ENCODE results near the gene PNMA8B. TPM values are rescaled to one million over a fixed set of nuclear protein-coding genes. Genes with fewer than 3 reads are reported as not detected.
"Not testable (repeated sequence)": the region's sequence is repeated elsewhere in the genome, so short reads cannot be mapped to it uniquely, and the experiment has no call there.

The PNMA8B gene
- total RNA-seq, 2 experiments from 2014 or later = 0.14 to 0.19 TPM

- Histone ChIP-seq H3K9me3 (ENCODE audit: control insufficient read depth in 1 of 2, insufficient read depth in 1 of 2, low read length in 2 of 2) (peaks cover 0 to 12% of the 10 kb centered on the region in 2 experiments), H3K4me1 (ENCODE audit: insufficient read depth, low read length) (peaks cover 17% of the 10 kb centered on the region), H3K36me3 (ENCODE audit: insufficient read depth, low read length) (no peaks in the 10 kb centered on the region), H3K27me3 (ENCODE audit: control insufficient read depth in 1 of 2, insufficient read depth in 2 of 2, low read length in 2 of 2) (no peaks in the 10 kb centered on the region), H3K4me3 (ENCODE audit: low read length) (no peak overlapping the region), H3K27ac (ENCODE audit: low read depth in 1 of 2, low read length in 2 of 2) (no peak overlapping the region)
- no peaks in the 10 kb centered on the region for H3K9me3 Mint-ChIP-seq
- CTCF ChIA-PET = interaction anchor here (0.7 to 3.6 kb wide), 10 partner anchors 9 to 200 kb away, joined by 3 to 17 read pairs (median 5); partner anchors contain the start of gene DACT3
- H3K27ac Mint-ChIP-seq = peak overlapping the region; percentile 8
- H3K36me3 Mint-ChIP-seq (ENCODE audit: low read depth) = no peaks in the 10 kb centered on the region
- no peaks in the 10 kb centered on the region for H3K27me3 Mint-ChIP-seq
- H3K4me1 Mint-ChIP-seq (ENCODE audit: low read depth) = peaks cover 28% of the 10 kb centered on the region
- no peak for TF ChIP-seq CTCF (IDR thresholded peaks at IDR 0.05)
- DNase-seq = no peak
- peak; percentile 17 for ATAC-seq (ENCODE audit: poor library complexity)
- POLR2A ChIA-PET = interaction anchor here (0.6 to 1.8 kb wide), 4 partner anchors 9 to 133 kb away, joined by 3 to 11 read pairs (median 6); partner anchors contain the start of gene DACT3
- intact Hi-C loops (cut with DNase I, micrococcal nuclease) = loop anchor here (1.0 to 2.0 kb wide), 8 partner anchors 13 to 220 kb away; no protein-coding TSS in a partner anchor
- H3K4me3 Mint-ChIP-seq = no peak overlapping the region
These were observed 33.2 kb upstream of the PNMA8B start for GRCh38 chr19:46528601-46529590.

GRCh38 chr19:46526801-46527200 is 31.1 kb upstream of the PNMA8B start:
- ATAC-seq (ENCODE audit: poor library complexity); H3K27ac Mint-ChIP-seq; H3K9me3 Mint-ChIP-seq; H3K4me3 ChIP-seq (ENCODE audit: low read length); DNase-seq; H3K27me3 Mint-ChIP-seq; H3K27me3 ChIP-seq (ENCODE audit: control insufficient read depth in 1 of 2, insufficient read depth in 2 of 2, low read length in 2 of 2); H3K27ac ChIP-seq (ENCODE audit: low read depth in 1 of 2, low read length in 2 of 2); H3K36me3 ChIP-seq (ENCODE audit: insufficient read depth, low read length); H3K36me3 Mint-ChIP-seq (ENCODE audit: low read depth); POLR2A ChIA-PET; intact Hi-C loops (cut with DNase I, micrococcal nuclease); H3K4me3 Mint-ChIP-seq: not testable (repeated sequence)
- H3K4me1 Mint-ChIP-seq (ENCODE audit: low read depth) = peaks cover 46% of the 10 kb centered on the region
- CTCF ChIA-PET = interaction anchor here (1.3 to 1.8 kb wide), 3 partner anchors 11 to 227 kb away, joined by 4 to 5 read pairs (median 4); no protein-coding TSS in a partner anchor
- H3K4me1 ChIP-seq (ENCODE audit: insufficient read depth, low read length) = peaks cover 34% of the 10 kb centered on the region
- peaks cover 0 to 14% of the 10 kb centered on the region in 2 experiments for H3K9me3 ChIP-seq (ENCODE audit: control insufficient read depth in 1 of 2, insufficient read depth in 1 of 2, low read length in 2 of 2)

- Histone ChIP-seq H3K4me1 (ENCODE audit: insufficient read depth, low read length) (peaks cover 43% of the 10 kb centered on the region), H3K27me3 (ENCODE audit: control insufficient read depth in 1 of 2, insufficient read depth in 2 of 2, low read length in 2 of 2) (no peaks in the 10 kb centered on the region), H3K27ac (ENCODE audit: low read depth in 1 of 2, low read length in 2 of 2) (no peak overlapping the region), H3K36me3 (ENCODE audit: insufficient read depth, low read length) (no peaks in the 10 kb centered on the region), H3K4me3 (ENCODE audit: low read length) (no peak overlapping the region), H3K9me3 (ENCODE audit: control insufficient read depth in 1 of 2, insufficient read depth in 1 of 2, low read length in 2 of 2) (peaks cover 0 to 14% of the 10 kb centered on the region in 2 experiments)
- intact Hi-C loops (cut with DNase I, micrococcal nuclease) = no loop called here
- Mint-ChIP-seq H3K9me3 (no peaks in the 10 kb centered on the region), H3K4me1 (ENCODE audit: low read depth) (peaks cover 53% of the 10 kb centered on the region), H3K4me3 (no peak overlapping the region), H3K27ac (peak overlapping the region; percentile 90), H3K27me3 (no peaks in the 10 kb centered on the region), H3K36me3 (ENCODE audit: low read depth) (no peaks in the 10 kb centered on the region)
- no peak for ATAC-seq (ENCODE audit: poor library complexity)
- DNase-seq = no peak
- CTCF ChIA-PET = interaction anchor here (1.0 to 3.0 kb wide), 3 partner anchors 9 to 18 kb away, joined by 4 to 19 read pairs (median 7); no protein-coding TSS in a partner anchor
- TF ChIP-seq CTCF (IDR thresholded peaks at IDR 0.05) = no peak
- POLR2A ChIA-PET = interaction anchor here (2.3 kb wide), 1 partner anchor 137 kb away, joined by 8 read pairs; the partner anchor contains the start of gene DACT3
These were observed 28.6 kb upstream of the PNMA8B start for GRCh38 chr19:46524308-46524707.

- intact Hi-C loops (cut with DNase I, micrococcal nuclease); H3K36me3 ChIP-seq (ENCODE audit: insufficient read depth, low read length); H3K36me3 Mint-ChIP-seq (ENCODE audit: low read depth); H3K27me3 Mint-ChIP-seq; H3K9me3 Mint-ChIP-seq; H3K27me3 ChIP-seq (ENCODE audit: control insufficient read depth in 1 of 2, insufficient read depth in 2 of 2, low read length in 2 of 2); H3K4me3 ChIP-seq (ENCODE audit: low read length): not testable (repeated sequence)
- ChIA-PET POLR2A (interaction anchor here (0.6 to 3.0 kb wide), 14 partner anchors 15 to 751 kb away, joined by 3 to 24 read pairs (median 4); partner anchors contain the start of genes CALM3, DACT3, MYPOP and PPP5C), CTCF (interaction anchor here (0.6 to 3.0 kb wide), 6 partner anchors 15 to 892 kb away, joined by 3 to 19 read pairs (median 6); partner anchors contain the start of gene DACT3)
- DNase-seq (peak in 9 of 14 experiments; percentile 9 to 71 (median 54)), ATAC-seq (ENCODE audit: poor library complexity) (peak; percentile 96)
- Histone ChIP-seq H3K9me3 (ENCODE audit: control insufficient read depth in 1 of 2, insufficient read depth in 1 of 2, low read length in 2 of 2) (peaks cover 0 to 14% of the 10 kb centered on the region in 2 experiments), H3K27ac (ENCODE audit: low read depth in 1 of 2, low read length in 2 of 2) (peak overlapping the region; percentile 20 to 47), H3K4me1 (ENCODE audit: insufficient read depth, low read length) (peaks cover 52% of the 10 kb centered on the region)
- Mint-ChIP-seq H3K27ac (peak overlapping the region; percentile 90), H3K4me1 (ENCODE audit: low read depth) (peaks cover 59% of the 10 kb centered on the region), H3K4me3 (peak overlapping the region; percentile 73)
These were observed 27.3 kb upstream of the PNMA8B start for GRCh38 chr19:46522988-46523387.

Measured in CD4-positive, alpha-beta T cell (primary cell).